Right lobe of liver (tissue), 4 donors: ENCODE measurements around the gene TLDC2.

Experiments used
- POLR2A ChIP-seq: fragments of 450-650 bp; IDR thresholded peaks from one replicate; pipeline ENCODE4 v1.6.1; 2017; ENCODE audit warnings: antibody characterized with exemption, mild to moderate bottlenecking
- TF ChIP-seq, protein P1 (sequence below), 4 donors: fragments of 200-600 bp in 3 of 4; fragments of 450-650 bp in 1 of 4; IDR thresholded peaks; one replicate each; pipeline versions ENCODE4 v1.5.1 to v1.8.0; 2016 to 2022; ENCODE audit warnings: antibody characterized with exemption in 4 of 4, mild to moderate bottlenecking in 2 of 4
- donor health status: DM: no; HTN: no; CAD: no.
- donor health status: DM: no; HTN: no; CAD: no.
- donor health status: DM: no; HTN: yes; CAD: no.

GRCh38 chr20:36835025-36835424 is 40.9 kb upstream of the TLDC2 start:
- TF ChIP-seq, protein P1, sequence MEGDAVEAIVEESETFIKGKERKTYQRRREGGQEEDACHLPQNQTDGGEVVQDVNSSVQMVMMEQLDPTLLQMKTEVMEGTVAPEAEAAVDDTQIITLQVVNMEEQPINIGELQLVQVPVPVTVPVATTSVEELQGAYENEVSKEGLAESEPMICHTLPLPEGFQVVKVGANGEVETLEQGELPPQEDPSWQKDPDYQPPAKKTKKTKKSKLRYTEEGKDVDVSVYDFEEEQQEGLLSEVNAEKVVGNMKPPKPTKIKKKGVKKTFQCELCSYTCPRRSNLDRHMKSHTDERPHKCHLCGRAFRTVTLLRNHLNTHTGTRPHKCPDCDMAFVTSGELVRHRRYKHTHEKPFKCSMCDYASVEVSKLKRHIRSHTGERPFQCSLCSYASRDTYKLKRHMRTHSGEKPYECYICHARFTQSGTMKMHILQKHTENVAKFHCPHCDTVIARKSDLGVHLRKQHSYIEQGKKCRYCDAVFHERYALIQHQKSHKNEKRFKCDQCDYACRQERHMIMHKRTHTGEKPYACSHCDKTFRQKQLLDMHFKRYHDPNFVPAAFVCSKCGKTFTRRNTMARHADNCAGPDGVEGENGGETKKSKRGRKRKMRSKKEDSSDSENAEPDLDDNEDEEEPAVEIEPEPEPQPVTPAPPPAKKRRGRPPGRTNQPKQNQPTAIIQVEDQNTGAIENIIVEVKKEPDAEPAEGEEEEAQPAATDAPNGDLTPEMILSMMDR (IDR thresholded peaks at IDR 0.05) = no peak
- no peak for TF ChIP-seq POLR2A
